ENCODE results near the gene CWC27. TPM values are rescaled to one million over a fixed set of nuclear protein-coding genes. Genes with fewer than 3 reads are reported as not detected.
"Not testable (repeated sequence)": the region's sequence is repeated elsewhere in the genome, so short reads cannot be mapped to it uniquely, and the experiment has no call there.

Gene CWC27
- total and polyA plus RNA-seq, 9 of the 15 experiments (the other 6 are each of a cell fraction or from before 2014, with no cell fraction given), result 19.7 to 49.3 (median 38.3) TPM

- Histone ChIP-seq H3K4me3 (no peak overlapping the region), H3K9me1 (ENCODE audit: control insufficient read depth, insufficient read depth, low read length) (no peaks in the 10 kb centered on the region), H4K20me1 (replicated peaks; ENCODE audit: control insufficient read depth, insufficient read depth, low read length) (no peaks in the 10 kb centered on the region), H3K9ac (ENCODE audit: insufficient read depth in 1 of 2, low read depth in 2 of 2, low read length in 2 of 2) (no peak overlapping the region), H3K79me2 (ENCODE audit: control insufficient read depth, insufficient read depth, low read length) (no peaks in the 10 kb centered on the region), H3K36me3 (ENCODE audit: control insufficient read depth, insufficient read depth, low read length) (no peaks in the 10 kb centered on the region), H3K4me2 (ENCODE audit: insufficient read depth, low read length) (no peak overlapping the region), H3K9me3 (replicated peaks; ENCODE audit: control insufficient read depth, insufficient read depth, low read depth, low read length) (no peaks in the 10 kb centered on the region), H3K4me1 (replicated peaks in 1 of 2; ENCODE audit: control insufficient read depth in 2 of 2, insufficient read depth in 2 of 2, low read length in 2 of 2) (no peaks in the 10 kb centered on the region), H3K27ac (ENCODE audit: extremely low read depth, low read depth, low read length) (no peak overlapping the region), H2AFZ (ENCODE audit: low read depth, low read length) (no peak overlapping the region), H3K27me3 (ENCODE audit: control insufficient read depth in 2 of 2, insufficient read depth in 2 of 2, low read length in 2 of 2) (no peaks in the 10 kb centered on the region)
- DNase-seq (ENCODE audit: extremely low read depth in 1 of 4, low spot score in 3 of 4) (no peak), ATAC-seq (no peak), FAIRE-seq (no peak)
- ChIA-PET POLR2A (no interaction called here), CTCF (ENCODE audit: low intra/inter-chr PET ratio) (interaction anchor here (0.5 kb wide), 1 partner anchor 650 kb away, joined by 3 read pairs; no protein-coding TSS in a partner anchor)
- BruUV-seq (replicated peaks), result no TSS peak
- in situ Hi-C loops (cut with MboI), result no loop called here
- no peak for TF ChIP-seq MAFK (IDR thresholded peaks at IDR 0.05; ENCODE audit: low read length)
- peak; percentile 54; the same call in 1 of the 2 replicates for TF ChIP-seq FOXJ2 (tag; IDR thresholded peaks at IDR 0.05)
- WGBS (ENCODE audit: insufficient coverage, low coverage, missing lambda C conversion rate), result 52% methylated on average over 2 of the region's 2 CpGs
- intact Hi-C loops (cut with micrococcal nuclease), result no loop called here
Observed at GRCh38 chr5:64900618-64901017, 131.9 kb downstream of the CWC27 start.

DNA sequence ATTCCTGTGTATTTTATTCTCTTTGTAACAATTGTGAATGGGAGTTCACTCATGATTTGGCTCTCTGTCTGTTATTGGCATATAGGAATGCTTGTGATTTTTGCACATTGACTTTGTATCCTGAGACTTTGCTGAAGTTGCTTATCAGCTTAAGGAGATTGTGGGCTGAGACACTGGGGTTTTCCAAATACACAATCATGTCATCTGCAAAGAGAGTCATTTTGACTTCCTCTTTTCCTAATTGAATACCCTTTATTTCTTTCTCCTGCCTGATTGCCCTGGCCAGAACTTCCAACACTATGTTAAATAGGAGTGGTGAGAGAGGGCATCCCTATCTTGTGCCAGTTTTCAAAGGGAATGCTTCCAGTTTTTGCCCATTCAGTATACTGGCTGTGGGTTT lies 138.7 kb downstream of the CWC27 start:
- ATAC-seq; BruUV-seq (replicated peaks): not testable (repeated sequence)

More for the DNA sequence above, 138.7 kb downstream of the CWC27 start:
- intact Hi-C loops (cut with micrococcal nuclease); H3K9me3 ChIP-seq (replicated peaks; ENCODE audit: control insufficient read depth, insufficient read depth, low read depth, low read length); H3K4me3 ChIP-seq; FAIRE-seq; CTCF ChIA-PET (ENCODE audit: low intra/inter-chr PET ratio); H4K20me1 ChIP-seq (replicated peaks; ENCODE audit: control insufficient read depth, insufficient read depth, low read length); H2AFZ ChIP-seq (ENCODE audit: low read depth, low read length); H3K9ac ChIP-seq (ENCODE audit: insufficient read depth in 1 of 2, low read depth in 2 of 2, low read length in 2 of 2); H3K27me3 ChIP-seq (ENCODE audit: control insufficient read depth in 2 of 2, insufficient read depth in 2 of 2, low read length in 2 of 2); in situ Hi-C loops (cut with MboI); H3K27ac ChIP-seq (ENCODE audit: extremely low read depth, low read depth, low read length); DNase-seq (ENCODE audit: extremely low read depth in 1 of 4, low spot score in 3 of 4); H3K4me1 ChIP-seq (replicated peaks in 1 of 2; ENCODE audit: control insufficient read depth in 2 of 2, insufficient read depth in 2 of 2, low read length in 2 of 2); H3K9me1 ChIP-seq (ENCODE audit: control insufficient read depth, insufficient read depth, low read length); H3K36me3 ChIP-seq (ENCODE audit: control insufficient read depth, insufficient read depth, low read length); H3K79me2 ChIP-seq (ENCODE audit: control insufficient read depth, insufficient read depth, low read length); H3K4me2 ChIP-seq (ENCODE audit: insufficient read depth, low read length): not testable (repeated sequence)
- POLR2A ChIA-PET, result interaction anchor here (1.0 to 1.1 kb wide), 2 partner anchors 11 to 16 kb away, joined by 3 read pairs; no protein-coding TSS in a partner anchor
- peak; percentile 56; the same call in 1 of the 2 replicates for TF ChIP-seq SPI1 (IDR thresholded peaks at IDR 0.05; ENCODE audit: borderline replicate concordance, low read depth, low read length)

All from K562 (cell line).